Ovary (tissue), 9 donors: Measurements from ENCODE around the gene CCDC61. TPM values are rescaled to one million over a fixed set of nuclear protein-coding genes. Genes with fewer than 3 reads are reported as not detected.

Experiments
- DNase-seq, 5 donors: peaks; one replicate each; pipeline ENCODE4 v3.0.0-alpha.2; 2019 to 2020
- H3K27ac ChIP-seq, 2 donors: fragments of 200-600 bp; one replicate each; pipeline versions ENCODE4 v1.5.1 to v1.8.0; 2019 to 2022
- H3K27me3 ChIP-seq: fragments of 200-600 bp; one replicate; pipeline ENCODE4 v1.8.0; 2022
- H3K36me3 ChIP-seq: fragments of 200-600 bp; sonication (generic); one replicate; pipeline ENCODE4 v1.5.1; 2019
- H3K4me1 ChIP-seq: one replicate; pipeline ENCODE4 v1.8.1; 2013; ENCODE audit warnings: mild to moderate bottlenecking, moderate library complexity; ENCODE audit not compliant: insufficient read depth
- H3K4me3 ChIP-seq: fragments of 200-600 bp; sonication (generic); one replicate; pipeline ENCODE4 v1.5.1; 2017
- H3K9me3 ChIP-seq, 2 donors: fragments of 200-600 bp in 1 of 2; sonication (generic) in 1 of 2; one replicate each; pipeline versions ENCODE4 v1.5.1 to v1.8.1; 2013 to 2019; ENCODE audit warnings: mild to moderate bottlenecking in 1 of 2, moderate library complexity in 1 of 2
- EP300 ChIP-seq: sonication (generic); formaldehyde crosslinking; IDR thresholded peaks from one replicate; pipeline ENCODE4 v1.6.1; 2017; ENCODE audit warnings: antibody characterized with exemption
- POLR2A ChIP-seq: fragments of 450-650 bp; IDR thresholded peaks from one replicate; pipeline ENCODE4 v1.6.1; 2017; ENCODE audit warnings: antibody characterized with exemption, mild to moderate bottlenecking, moderate library complexity
- WGBS, 3 donors: extraction: QIAGEN DNeasy Blood & Tissue Kit in 1 of 3; methylation state at CpG; one replicate each; pipeline versions ENCODE4 v1.1.5 to v1.1.7; 2013 to 2017; 5-methylcytosine and 5-hydroxymethylcytosine counted together
- intact Hi-C, 4 donors: fragments of 100-400 bp; cut with DNase I; formaldehyde crosslinking; loops; one replicate each; pipeline versions ENCODE4 v1.11.0 to v1.15.1; 2022 to 2023
- polyA plus RNA-seq, 2 donors: library from polyadenylated mRNA; stranded (reverse); fragments of 200-250 nt in 1 of 2; fragments of 350-450 nt in 1 of 2; fragmentation: Illumina TruSeq in 1 of 2; extraction: RNeasy Lipid Tissue Mini Kit (QIAGEN cat#74804) in 1 of 2; gene quantifications; one replicate each; pipeline ENCODE4 v1.2.3, GENCODE V29; 2013 to 2014
- total RNA-seq, 7 donors: library from RNA; depleted of rRNA in 2 of 7; stranded (reverse); fragments of >200 nt in 2 of 7; fragmentation: NEBNext Ultra II Directional in 3 of 7; extraction: Animal tissue kit (Norgen Biotek cat#: 25700) in 3 of 7; gene quantifications; one replicate each; pipeline versions ENCODE4 v1.1.0 to v1.2.4, GENCODE V29; 2016 to 2023
- TF ChIP-seq, protein P1 (sequence below), 3 donors: fragments of 450-650 bp in 2 of 3; fragments of 200-600 bp in 1 of 3; IDR thresholded peaks; one replicate each; pipeline versions ENCODE4 v1.5.1 to v1.8.0; 2016 to 2022; ENCODE audit warnings: antibody characterized with exemption in 3 of 3, mild to moderate bottlenecking in 1 of 3
- donor health status: DM: no; HTN: no; CAD: no; lungs with moderate emphysema.
- donor health status: DM: no; HTN: no; CAD: no.
- donor health status: Bipolar disorder and iron deficiency.
- donor health status: DM: yes; HTN: yes; CAD: no.
- donor health status: DM: no; HTN: no; CAD: no.
- donor health status: DM: yes; HTN: yes; CAD: no.

Gene CCDC61
- total and polyA plus RNA-seq, 9 donors: 2.7 to 19.6 (median 14.9) TPM

DNA sequence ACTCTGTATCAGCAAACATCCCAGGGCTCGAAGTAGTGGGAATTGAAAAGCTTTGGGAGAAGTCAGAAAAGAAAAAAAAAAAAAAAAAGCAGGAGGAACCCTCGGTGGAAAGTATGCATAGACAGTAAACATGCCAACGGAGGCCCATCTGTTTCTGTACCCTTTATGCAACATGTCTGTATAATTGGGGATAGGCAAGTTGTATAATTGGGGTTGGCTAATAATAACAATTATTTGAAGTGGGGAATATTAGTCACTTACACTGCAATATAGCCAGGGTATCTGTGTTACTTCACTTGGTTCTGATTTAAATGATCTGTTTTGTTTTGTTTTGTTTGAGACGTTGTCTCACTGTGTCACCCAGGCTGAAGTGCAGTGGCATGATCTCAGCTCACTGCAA is 57.6 kb downstream of the CCDC61 start:
- TF ChIP-seq EP300: no peak
- TF ChIP-seq POLR2A: no peak
- TF ChIP-seq, protein P1, sequence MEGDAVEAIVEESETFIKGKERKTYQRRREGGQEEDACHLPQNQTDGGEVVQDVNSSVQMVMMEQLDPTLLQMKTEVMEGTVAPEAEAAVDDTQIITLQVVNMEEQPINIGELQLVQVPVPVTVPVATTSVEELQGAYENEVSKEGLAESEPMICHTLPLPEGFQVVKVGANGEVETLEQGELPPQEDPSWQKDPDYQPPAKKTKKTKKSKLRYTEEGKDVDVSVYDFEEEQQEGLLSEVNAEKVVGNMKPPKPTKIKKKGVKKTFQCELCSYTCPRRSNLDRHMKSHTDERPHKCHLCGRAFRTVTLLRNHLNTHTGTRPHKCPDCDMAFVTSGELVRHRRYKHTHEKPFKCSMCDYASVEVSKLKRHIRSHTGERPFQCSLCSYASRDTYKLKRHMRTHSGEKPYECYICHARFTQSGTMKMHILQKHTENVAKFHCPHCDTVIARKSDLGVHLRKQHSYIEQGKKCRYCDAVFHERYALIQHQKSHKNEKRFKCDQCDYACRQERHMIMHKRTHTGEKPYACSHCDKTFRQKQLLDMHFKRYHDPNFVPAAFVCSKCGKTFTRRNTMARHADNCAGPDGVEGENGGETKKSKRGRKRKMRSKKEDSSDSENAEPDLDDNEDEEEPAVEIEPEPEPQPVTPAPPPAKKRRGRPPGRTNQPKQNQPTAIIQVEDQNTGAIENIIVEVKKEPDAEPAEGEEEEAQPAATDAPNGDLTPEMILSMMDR (IDR thresholded peaks at IDR 0.05): no peak
- Histone ChIP-seq H3K27ac (no peak overlapping the region), H3K36me3 (no peaks in the 10 kb centered on the region), H3K4me3 (no peak overlapping the region), H3K27me3 (no peaks in the 10 kb centered on the region), H3K4me1 (no peaks in the 10 kb centered on the region), H3K9me3 (no peaks in the 10 kb centered on the region)
- no peak for DNase-seq
- intact Hi-C loops: no loop called here
- WGBS, 3 donors: 45 to 53% (median 49%) methylated on average over 4 of the region's 4 CpGs

DNA sequence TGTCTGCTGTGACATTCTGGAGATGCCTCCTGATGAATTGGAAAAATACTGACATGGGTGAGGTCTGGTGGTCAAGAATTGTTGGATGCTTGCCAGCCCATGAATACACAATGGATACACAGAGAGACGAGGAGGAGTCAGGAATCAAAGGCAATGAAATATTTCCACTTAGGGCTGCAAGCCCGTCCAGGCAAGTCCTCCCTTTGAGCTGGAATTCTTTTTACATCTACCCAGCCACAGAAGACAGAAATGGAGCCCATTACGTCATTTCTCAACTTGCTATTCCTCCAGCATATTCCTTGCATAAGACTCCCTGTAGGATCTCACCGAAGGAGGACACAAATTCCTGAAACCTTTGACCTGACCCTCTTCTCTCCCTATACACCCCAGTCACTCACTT is 61.3 kb downstream of the CCDC61 start:
- intact Hi-C loops: no loop called here
- Histone ChIP-seq H3K4me3 (no peak overlapping the region), H3K9me3 (no peaks in the 10 kb centered on the region), H3K27ac (no peak overlapping the region), H3K4me1 (no peaks in the 10 kb centered on the region), H3K27me3 (no peaks in the 10 kb centered on the region), H3K36me3 (no peaks in the 10 kb centered on the region)
- DNase-seq: no peak
- WGBS, 3 donors: 20 to 31% (median 26%) methylated on average over 4 of the region's 4 CpGs
- TF ChIP-seq POLR2A (no peak), EP300 (no peak)
- TF ChIP-seq, protein P1 (IDR thresholded peaks at IDR 0.05): no peak

DNA sequence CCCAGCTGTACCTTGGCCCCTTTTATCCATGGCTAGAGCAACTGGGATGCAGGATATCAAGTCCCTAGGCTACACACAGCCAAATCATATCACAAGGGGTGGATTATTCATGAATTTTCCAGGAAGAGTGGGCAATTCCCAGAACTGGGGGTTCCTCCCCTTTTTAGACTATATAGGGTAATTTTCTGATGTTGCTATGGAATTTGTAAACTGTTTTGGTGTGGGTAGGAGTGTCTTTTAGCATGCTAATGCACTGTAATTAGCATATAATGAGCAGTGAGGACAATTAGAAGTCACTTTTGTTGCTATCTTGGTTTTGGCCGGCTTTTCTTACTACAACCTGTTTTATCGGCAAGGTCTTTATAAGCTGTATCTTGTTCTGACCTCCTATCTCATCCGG is 63.5 kb downstream of the CCDC61 start:
- DNase-seq: no peak
- no peak for TF ChIP-seq EP300
- TF ChIP-seq POLR2A: no peak
- TF ChIP-seq, protein P1 (IDR thresholded peaks at IDR 0.05): no peak
- Histone ChIP-seq H3K27me3 (no peaks in the 10 kb centered on the region), H3K4me1 (no peaks in the 10 kb centered on the region), H3K36me3 (no peaks in the 10 kb centered on the region), H3K27ac (no peak overlapping the region), H3K9me3 (peaks cover 0 to 3% of the 10 kb centered on the region in 2 donors), H3K4me3 (no peak overlapping the region)
- intact Hi-C loops: no loop called here
- 83 to 88% (median 83%) methylated on average over 3 of the region's 3 CpGs for WGBS, 3 donors

DNA sequence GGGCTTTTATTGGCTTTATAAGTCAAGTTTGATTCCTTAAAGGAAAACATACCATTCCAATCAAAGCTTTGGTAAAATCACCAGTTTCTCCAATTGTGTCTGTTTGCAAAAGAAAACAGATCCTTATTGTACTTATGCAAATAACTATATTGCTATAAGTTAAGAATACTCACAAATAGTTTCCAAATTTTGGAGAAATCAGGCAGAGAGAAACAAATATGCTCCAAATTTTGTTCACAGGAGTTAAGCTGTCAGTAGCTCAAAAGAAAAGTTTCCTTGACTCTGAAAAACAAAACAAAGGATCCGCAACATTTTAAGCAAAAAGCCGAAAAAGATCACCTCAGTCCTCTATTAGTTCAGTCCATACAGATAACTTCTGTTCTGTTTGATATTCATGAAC is 64.7 kb downstream of the CCDC61 start:
- TF ChIP-seq POLR2A (no peak), EP300 (no peak)
- TF ChIP-seq, protein P1 (IDR thresholded peaks at IDR 0.05): no peak
- Histone ChIP-seq H3K4me3 (no peak overlapping the region), H3K9me3 (peaks cover 0 to 3% of the 10 kb centered on the region in 2 donors), H3K36me3 (no peaks in the 10 kb centered on the region), H3K4me1 (no peaks in the 10 kb centered on the region), H3K27ac (no peak overlapping the region), H3K27me3 (no peaks in the 10 kb centered on the region)
- intact Hi-C loops: no loop called here
- WGBS, 3 donors: 85 to 93% (median 85%) methylated on average over 2 of the region's 2 CpGs
- DNase-seq: no peak
